Immature natural killer cell (primary cell): ENCODE results near the gene DDX17. TPM values are rescaled to one million over a fixed set of nuclear protein-coding genes. Genes with fewer than 3 reads are reported as not detected.
A peak's percentile ranks its signal among the peaks of the same experiment; 100 is the strongest.
"Not testable (repeated sequence)": the region's sequence is repeated elsewhere in the genome, so short reads cannot be mapped to it uniquely, and the experiment has no call there.

Experiments used
- DNase-seq, 3 donors: peaks; one replicate each; pipeline ENCODE4 v3.0.0; 2022; ENCODE audit warnings: mixed read lengths in 1 of 3
- H3K27ac Mint-ChIP-seq, 6 donors: one replicate each; pipeline ENCODE4 v1.8.0; 2020; ENCODE audit warnings: mixed read lengths in 6 of 6, mild to moderate bottlenecking in 5 of 6, inconsistent platforms in 4 of 6, moderate library complexity in 3 of 6
- H3K27me3 Mint-ChIP-seq, 3 donors: one replicate each; pipeline ENCODE4 v1.8.0; 2020 to 2021; ENCODE audit warnings: low read depth in 3 of 3, mild to moderate bottlenecking in 3 of 3, mixed read lengths in 3 of 3, moderate library complexity in 3 of 3, inconsistent platforms in 1 of 3
- H3K36me3 Mint-ChIP-seq, 3 donors: one replicate each; pipeline ENCODE4 v1.8.0; 2020; ENCODE audit warnings: mixed read lengths in 3 of 3, inconsistent platforms in 2 of 3, mild to moderate bottlenecking in 2 of 3
- H3K4me1 Mint-ChIP-seq, 2 donors: one replicate each; pipeline ENCODE4 v1.8.0; 2020; ENCODE audit warnings: inconsistent platforms in 2 of 2, mild to moderate bottlenecking in 2 of 2, mixed read lengths in 2 of 2, moderate library complexity in 1 of 2
- H3K4me3 Mint-ChIP-seq, 5 donors: one replicate each; pipeline ENCODE4 v1.8.0; 2020; ENCODE audit warnings: mild to moderate bottlenecking in 5 of 5, mixed read lengths in 5 of 5, inconsistent platforms in 3 of 5, moderate library complexity in 3 of 5
- H3K9me3 Mint-ChIP-seq, 6 donors: one replicate each; pipeline ENCODE4 v1.8.0; 2020; ENCODE audit warnings: mild to moderate bottlenecking in 6 of 6, mixed read lengths in 6 of 6, inconsistent platforms in 4 of 6, moderate library complexity in 3 of 6
- polyA plus RNA-seq, 3 donors: library from polyadenylated mRNA; unstranded; fragments of 300-500 nt; fragmentation: Illumina TruSeq; gene quantifications; one replicate each; pipeline ENCODE4 v1.2.3, GENCODE V29; 2021

The DDX17 gene
- polyA plus RNA-seq, 3 donors from 2014 or later, result 25.9 to 59.1 (median 26.9) TPM

GRCh38 chr22:38487946-38488345, 18.2 kb downstream of the DDX17 start:
- Mint-ChIP-seq H3K36me3 (peaks cover 11 to 71% (median 49%) of the 10 kb centered on the region in 3 donors), H3K4me1 (peaks cover 13 to 48% of the 10 kb centered on the region in 2 donors), H3K4me3 (no peak overlapping the region), H3K9me3 (no peaks in the 10 kb centered on the region), H3K27ac (peak overlapping the region in 5 of 6 donors; percentile 31 to 77 (median 64)), H3K27me3 (peaks cover 2 to 5% (median 4%) of the 10 kb centered on the region in 3 donors)
- no peak for DNase-seq

DNA sequence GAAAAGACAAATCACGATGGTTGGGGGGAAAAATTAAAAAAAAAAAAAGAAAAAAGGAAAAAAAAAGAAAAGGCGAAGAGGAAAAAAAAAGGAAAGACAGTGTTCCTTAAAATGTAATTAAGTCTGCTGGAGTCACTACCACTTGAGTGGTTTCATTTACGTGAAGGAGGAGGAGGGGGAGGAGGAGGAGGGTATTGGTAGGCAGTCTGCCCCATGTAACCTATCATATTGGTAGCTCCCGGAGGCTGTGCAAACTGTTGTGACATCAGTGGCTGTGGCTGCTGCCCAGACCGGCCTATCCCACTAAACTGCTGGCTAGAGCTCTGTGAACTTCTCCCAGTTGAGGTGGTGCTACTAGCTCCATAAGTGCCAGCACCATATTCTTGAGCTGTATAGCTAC, 20.3 kb downstream of the DDX17 start:
- no peak for DNase-seq
- Mint-ChIP-seq H3K4me3 (no peak overlapping the region), H3K4me1 (peaks cover 15 to 64% of the 10 kb centered on the region in 2 donors), H3K36me3 (peaks cover 16 to 79% (median 55%) of the 10 kb centered on the region in 3 donors), H3K27ac (peak overlapping the region in 1 of 6 donors; percentile 43), H3K27me3 (peaks cover 2 to 5% (median 2%) of the 10 kb centered on the region in 3 donors), H3K9me3 (no peaks in the 10 kb centered on the region)

DNA sequence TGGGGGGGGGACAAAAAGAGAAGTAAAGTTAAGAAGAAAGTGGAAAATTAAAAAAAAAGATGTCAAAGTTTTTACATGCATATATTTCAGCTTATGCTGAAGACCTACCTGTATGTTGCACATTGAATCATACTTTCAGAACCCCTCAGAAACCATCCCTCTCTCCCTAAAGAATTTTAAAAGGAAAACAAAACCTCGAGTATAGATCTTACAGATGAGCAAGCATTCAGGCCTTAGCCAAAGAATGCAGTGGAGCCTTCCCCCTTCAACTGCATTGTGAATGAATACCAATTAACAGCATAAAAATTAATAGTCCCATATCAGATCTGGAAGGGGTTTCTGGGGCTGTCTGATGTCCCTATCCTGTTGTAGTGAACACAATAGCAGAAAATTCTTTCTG, 21.9 kb downstream of the DDX17 start:
- peaks cover 13 to 52% of the 10 kb centered on the region in 2 donors for H3K4me1 Mint-ChIP-seq
- no peak for DNase-seq
- H3K36me3 Mint-ChIP-seq, result peaks cover 10 to 66% (median 41%) of the 10 kb centered on the region in 3 donors
- peak overlapping the region in 4 of 6 donors; percentile 33 to 77 (median 50) for H3K27ac Mint-ChIP-seq
- H3K27me3 Mint-ChIP-seq, result peaks cover 0 to 5% (median 2%) of the 10 kb centered on the region in 3 donors
- no peak overlapping the region for H3K4me3 Mint-ChIP-seq
- no peaks in the 10 kb centered on the region for H3K9me3 Mint-ChIP-seq

DNA sequence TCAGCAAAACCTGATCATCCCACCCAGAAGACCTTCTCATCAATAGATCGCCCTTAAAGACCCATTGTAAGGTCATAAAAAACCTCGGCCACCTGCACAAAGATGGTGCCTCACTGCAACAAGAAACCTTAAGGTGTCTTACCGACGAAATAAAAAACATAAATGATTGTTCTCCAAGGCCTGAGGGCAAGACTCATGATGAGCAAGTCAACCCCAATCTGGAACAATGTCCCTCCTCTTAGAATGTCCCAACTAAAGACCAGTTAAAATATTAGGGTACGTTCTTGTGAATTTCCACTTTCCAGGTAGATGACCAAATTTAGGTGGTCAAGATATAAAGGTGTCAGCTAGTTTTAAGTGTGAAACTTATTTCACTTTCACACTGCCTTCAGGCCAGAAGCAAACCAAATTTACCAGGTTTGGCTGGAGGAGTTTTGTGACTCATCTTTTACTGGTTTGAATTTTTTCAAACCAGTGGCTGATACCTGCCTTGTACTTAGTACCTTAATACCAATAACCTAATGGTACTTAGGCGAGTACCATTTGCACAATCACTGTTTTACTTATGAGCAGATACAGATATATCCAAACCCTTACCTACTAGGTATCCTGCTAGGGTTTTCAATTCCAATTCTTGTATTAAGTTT, 23.3 kb downstream of the DDX17 start:
- no peak for DNase-seq
- Mint-ChIP-seq H3K4me3 (no peak overlapping the region), H3K9me3 (no peaks in the 10 kb centered on the region), H3K4me1 (peaks cover 7 to 41% of the 10 kb centered on the region in 2 donors), H3K27me3 (peaks cover 0 to 5% (median 2%) of the 10 kb centered on the region in 3 donors), H3K27ac (peak overlapping the region in 4 of 6 donors; percentile 28 to 77 (median 54)), H3K36me3 (peaks cover 10 to 52% (median 35%) of the 10 kb centered on the region in 3 donors)

- Mint-ChIP-seq H3K36me3 (peaks cover 10 to 50% (median 35%) of the 10 kb centered on the region in 3 donors), H3K27me3 (peaks cover 0 to 5% (median 2%) of the 10 kb centered on the region in 3 donors), H3K4me3 (no peak overlapping the region), H3K9me3 (no peaks in the 10 kb centered on the region), H3K4me1 (peaks cover 6 to 37% of the 10 kb centered on the region in 2 donors), H3K27ac (peak overlapping the region; percentile 1 to 73 (median 50))
- DNase-seq, result no peak
These were observed 24.2 kb downstream of the DDX17 start for GRCh38 chr22:38481871-38482332.

GRCh38 chr22:38481162-38481870, 24.8 kb downstream of the DDX17 start:
- DNase-seq, result no peak
- H3K4me1 Mint-ChIP-seq, result peaks cover 6 to 32% of the 10 kb centered on the region in 2 donors
- no peak overlapping the region for H3K4me3 Mint-ChIP-seq
- H3K27ac Mint-ChIP-seq, result peak overlapping the region; percentile 10 to 73 (median 39)
- H3K27me3 Mint-ChIP-seq, result peaks cover 0 to 5% (median 2%) of the 10 kb centered on the region in 3 donors
- no peaks in the 10 kb centered on the region for H3K9me3 Mint-ChIP-seq
- H3K36me3 Mint-ChIP-seq, result peaks cover 10 to 44% (median 30%) of the 10 kb centered on the region in 3 donors

DNA sequence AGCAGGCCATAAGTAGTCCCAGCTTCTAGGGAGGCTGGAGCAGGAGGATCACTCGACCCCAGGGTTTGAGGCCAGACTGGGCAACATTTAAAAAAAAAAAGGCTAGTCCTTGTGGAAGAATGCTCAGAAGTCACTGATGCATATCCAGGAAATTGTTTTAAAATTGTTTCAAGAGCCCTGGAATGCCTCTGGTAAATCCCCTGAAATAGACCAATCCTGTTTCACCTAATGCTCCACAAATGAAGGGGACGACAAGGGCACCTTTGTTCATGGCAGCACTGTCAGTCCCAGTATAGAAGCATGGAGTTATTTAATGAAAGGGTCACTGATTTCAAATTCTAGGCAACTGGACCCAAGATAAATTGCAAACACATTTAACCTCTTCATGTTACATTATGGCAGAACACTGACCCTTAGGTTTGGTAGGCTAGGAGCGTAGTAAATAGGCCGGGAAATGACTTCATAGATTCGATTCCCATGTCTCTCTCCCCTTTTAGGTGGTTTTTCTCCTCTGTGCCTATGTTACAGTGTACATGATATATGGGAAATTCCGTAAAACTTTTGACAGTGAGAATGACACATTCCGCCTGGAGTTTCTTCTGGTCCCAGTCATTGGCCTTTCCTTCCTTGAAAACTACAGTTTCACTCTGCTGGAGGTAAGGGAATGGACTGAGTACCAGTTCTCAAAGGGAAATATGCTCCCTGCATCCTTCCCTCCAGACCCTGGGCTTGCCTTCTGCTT, 26.8 kb downstream of the DDX17 start:
- H3K9me3 Mint-ChIP-seq, result no peaks in the 10 kb centered on the region
- H3K27ac Mint-ChIP-seq, result peak overlapping the region in 3 of 6 donors; percentile 61 to 64 (median 62)
- peaks cover 0 to 1% (median under 1%) of the 10 kb centered on the region in 3 donors for H3K27me3 Mint-ChIP-seq
- DNase-seq, result no peak
- H3K4me3 Mint-ChIP-seq, result no peak overlapping the region
- H3K4me1 Mint-ChIP-seq, result peaks cover 2 to 26% of the 10 kb centered on the region in 2 donors
- peaks cover 5 to 28% (median 20%) of the 10 kb centered on the region in 3 donors for H3K36me3 Mint-ChIP-seq

DNA sequence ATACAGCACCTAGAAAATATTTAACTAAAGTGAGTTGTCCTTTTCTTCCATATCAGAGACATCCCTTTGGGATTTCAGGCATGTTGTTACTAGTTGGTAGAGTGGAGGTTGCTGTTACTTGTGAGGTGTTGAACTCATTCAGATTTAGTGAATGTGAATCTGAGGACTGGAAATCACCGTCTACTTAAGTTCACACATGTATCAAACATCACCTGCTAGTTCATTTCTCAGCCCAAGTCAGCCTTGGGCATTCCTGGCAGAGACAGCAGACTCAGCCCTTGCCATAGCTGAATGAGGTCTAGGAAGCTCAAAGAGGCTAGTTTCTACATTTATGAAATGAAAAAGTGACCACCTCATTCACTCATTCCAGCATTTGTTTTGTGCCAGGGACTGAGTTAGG, 28.5 kb downstream of the DDX17 start:
- Mint-ChIP-seq H3K9me3 (no peaks in the 10 kb centered on the region), H3K4me3 (no peak overlapping the region), H3K36me3 (peaks cover 2 to 14% (median 11%) of the 10 kb centered on the region in 3 donors), H3K4me1 (peaks cover under 1 to 12% of the 10 kb centered on the region in 2 donors), H3K27ac (peak overlapping the region in 4 of 6 donors; percentile 34 to 68 (median 55)), H3K27me3 (peaks cover 0 to 2% (median 0%) of the 10 kb centered on the region in 3 donors)
- DNase-seq, result no peak

DNA sequence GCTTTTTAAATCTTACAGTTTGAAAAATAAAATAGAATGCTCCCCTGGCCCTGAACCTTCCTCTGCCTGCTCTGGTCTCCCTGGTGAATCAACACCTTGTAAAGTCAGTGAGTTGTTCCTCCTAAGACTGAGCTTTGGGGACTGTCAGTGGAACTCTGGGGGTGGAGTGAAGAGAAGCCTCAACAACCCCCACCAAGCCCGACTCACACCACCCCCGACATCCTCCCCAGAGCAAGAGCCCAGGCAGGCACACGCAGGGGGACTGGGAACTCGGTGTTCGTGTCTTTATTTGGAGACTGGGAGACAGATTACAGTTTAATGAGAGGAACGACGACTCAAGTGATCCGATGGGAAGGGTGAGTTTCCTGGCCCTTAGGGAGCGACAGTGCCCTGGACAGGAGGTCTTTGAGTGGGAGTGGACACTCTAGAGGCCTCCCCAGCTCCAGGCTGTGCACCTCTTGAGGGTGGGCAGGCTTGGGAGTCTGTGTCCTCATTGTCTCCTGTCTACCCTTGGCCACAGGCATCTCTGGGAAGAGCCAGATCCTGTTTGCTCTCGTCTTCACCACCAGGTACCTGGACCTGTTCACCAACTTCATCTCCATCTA, 32.0 kb downstream of the DDX17 start:
- Mint-ChIP-seq H3K9me3 (no peaks in the 10 kb centered on the region), H3K36me3 (no peaks in the 10 kb centered on the region), H3K27me3 (peaks cover 0 to 5% (median under 1%) of the 10 kb centered on the region in 3 donors), H3K4me1 (no peaks in the 10 kb centered on the region), H3K27ac (no peak overlapping the region), H3K4me3 (no peak overlapping the region)
- no peak for DNase-seq

GRCh38 chr22:38471237-38471636, 34.9 kb downstream of the DDX17 start:
- H3K4me1 Mint-ChIP-seq, result peaks cover 0 to 9% of the 10 kb centered on the region in 2 donors
- no peaks in the 10 kb centered on the region for H3K36me3 Mint-ChIP-seq
- DNase-seq, result no peak
- peaks cover 0 to 9% (median 9%) of the 10 kb centered on the region in 3 donors for H3K27me3 Mint-ChIP-seq
- H3K4me3 Mint-ChIP-seq, result no peak overlapping the region
- no peaks in the 10 kb centered on the region for H3K9me3 Mint-ChIP-seq
- H3K27ac Mint-ChIP-seq, result no peak overlapping the region

DNA sequence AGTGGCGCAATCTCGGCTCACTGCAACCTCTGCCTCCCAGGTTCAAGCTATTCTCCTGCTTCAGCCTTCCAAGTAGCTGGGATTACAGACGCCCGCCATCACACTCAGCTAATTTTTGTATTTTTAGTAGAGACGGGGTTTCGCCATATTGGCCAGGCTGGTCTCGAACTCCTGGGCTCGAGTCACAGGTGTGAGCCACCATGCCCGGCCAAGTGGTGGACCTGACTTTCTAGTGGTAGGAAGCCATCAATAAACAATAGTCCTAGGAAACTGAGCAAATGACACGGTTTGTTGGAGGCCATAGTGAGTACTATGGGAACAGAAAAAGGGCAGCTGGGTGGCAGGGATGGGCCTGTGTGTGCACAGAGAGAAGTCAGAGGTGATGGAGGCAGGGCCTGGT, 35.9 kb downstream of the DDX17 start:
- not testable (repeated sequence) for H3K27ac Mint-ChIP-seq, H3K4me1 Mint-ChIP-seq, H3K9me3 Mint-ChIP-seq, DNase-seq, H3K4me3 Mint-ChIP-seq, H3K36me3 Mint-ChIP-seq
- H3K27me3 Mint-ChIP-seq, result peaks cover 0 to 10% (median 9%) of the 10 kb centered on the region in 3 donors

DNA sequence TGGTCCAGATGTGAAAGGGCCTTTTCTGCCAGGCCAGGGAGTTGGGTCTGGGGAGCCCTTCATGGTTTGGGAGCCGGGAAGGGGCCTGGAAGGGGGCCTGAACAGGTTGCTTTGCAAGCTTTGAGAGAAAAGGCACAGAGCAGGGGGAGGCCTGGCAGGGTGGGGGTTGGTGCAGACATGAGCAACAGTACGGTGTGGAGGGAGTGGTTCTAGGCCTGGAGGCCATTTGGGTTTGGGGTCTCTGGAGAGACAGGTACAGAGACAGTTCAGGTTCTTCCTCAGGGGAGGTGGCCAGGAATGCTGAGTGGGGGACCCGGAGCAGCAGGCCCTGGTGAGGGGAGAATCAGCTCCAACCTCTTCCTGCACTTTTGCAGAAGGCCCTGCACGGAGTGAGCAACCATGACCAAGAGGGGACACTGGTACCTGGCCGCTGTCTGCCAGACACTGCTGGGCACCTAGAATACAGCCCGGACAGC, 36.8 kb downstream of the DDX17 start:
- Mint-ChIP-seq H3K27ac (no peak overlapping the region), H3K36me3 (no peaks in the 10 kb centered on the region), H3K4me3 (no peak overlapping the region), H3K27me3 (peaks cover 0 to 14% (median 12%) of the 10 kb centered on the region in 3 donors), H3K9me3 (no peaks in the 10 kb centered on the region), H3K4me1 (peaks cover 0 to 9% of the 10 kb centered on the region in 2 donors)
- DNase-seq, result no peak
